Lower leg skin (tissue), 4 donors: ENCODE results near the gene LDLRAP1. TPM values are rescaled to one million over a fixed set of nuclear protein-coding genes. Genes with fewer than 3 reads are reported as not detected.

Source experiments
- DNase-seq, 2 donors: peaks; one replicate each; pipeline ENCODE4 v3.0.0-alpha.2; 2019; ENCODE audit warnings: low spot score in 2 of 2
- H3K4me3 ChIP-seq: fragments of 200-600 bp; sonication (generic); 2 replicates; pipeline ENCODE4 v1.5.1; 2017; ENCODE audit warnings: mild to moderate bottlenecking, low read depth; ENCODE audit not compliant: poor library complexity, severe bottlenecking
- CTCF ChIP-seq, 3 donors: fragments of 450-650 bp; IDR thresholded peaks; one replicate each; pipeline ENCODE4 v1.5.1; 2016; ENCODE audit warnings: antibody characterized with exemption in 3 of 3, mild to moderate bottlenecking in 3 of 3, moderate library complexity in 2 of 3
- POLR2A ChIP-seq, 2 donors: fragments of 450-650 bp; IDR thresholded peaks; one replicate each; pipeline ENCODE4 v1.6.1; 2016 to 2017; ENCODE audit warnings: antibody characterized with exemption in 2 of 2, mild to moderate bottlenecking in 1 of 2, moderate library complexity in 1 of 2
- WGBS, 2 donors: methylation state at CpG; one replicate each; pipeline ENCODE4 v1.1.5; 2018; 5-methylcytosine and 5-hydroxymethylcytosine counted together
- intact Hi-C: fragments of 100-400 bp; cut with DNase I; formaldehyde crosslinking; loops from one replicate; pipeline ENCODE4 v1.15.0; 2023; ENCODE audit warnings: low total_unique reads
- total RNA-seq, 4 donors: library from RNA; depleted of rRNA; stranded (reverse); fragments of >200 nt; gene quantifications; one replicate each; pipeline ENCODE4 v1.1.0, GENCODE V29; 2016

The LDLRAP1 gene
- total RNA-seq, 4 donors from 2014 or later = 26.9 to 36.7 (median 27.2) TPM

- DNase-seq = no peak
- WGBS, 2 donors = 91 to 92% methylated on average over 13 to 14 of the region's 14 CpGs
- TF ChIP-seq POLR2A (IDR thresholded peaks at IDR 0.05) (no peak), CTCF (IDR thresholded peaks at IDR 0.05) (no peak)
- H3K4me3 ChIP-seq = no peak overlapping the region
- intact Hi-C loops = no loop called here
These were observed 11.7 kb downstream of the LDLRAP1 start for GRCh38 chr1:25554886-25555752.

GRCh38 chr1:25555753-25556092 is 12.3 kb downstream of the LDLRAP1 start:
- H3K4me3 ChIP-seq = no peak overlapping the region
- no peak for DNase-seq
- no peak for TF ChIP-seq CTCF (IDR thresholded peaks at IDR 0.05)
- TF ChIP-seq POLR2A (IDR thresholded peaks at IDR 0.05) = no peak
- WGBS, 2 donors = 92 to 94% methylated on average over 5 of the region's 5 CpGs
- intact Hi-C loops = no loop called here

- DNase-seq = no peak
- no peak overlapping the region for H3K4me3 ChIP-seq
- WGBS, 2 donors = 90 to 94% methylated on average over 5 to 11 of the region's 11 CpGs
- intact Hi-C loops = no loop called here
- TF ChIP-seq CTCF (IDR thresholded peaks at IDR 0.05) (no peak), POLR2A (IDR thresholded peaks at IDR 0.05) (no peak)
These were observed 12.8 kb downstream of the LDLRAP1 start for GRCh38 chr1:25556132-25556670.

GRCh38 chr1:25556791-25557476 is 13.5 kb downstream of the LDLRAP1 start:
- 69 to 70% methylated on average over 10 of the region's 10 CpGs for WGBS, 2 donors
- peak in 1 of 2 donors; percentile 67 for DNase-seq
- no peak overlapping the region for H3K4me3 ChIP-seq
- TF ChIP-seq POLR2A (IDR thresholded peaks at IDR 0.05) (no peak), CTCF (IDR thresholded peaks at IDR 0.05) (no peak)
- intact Hi-C loops = no loop called here

- H3K4me3 ChIP-seq = no peak overlapping the region
- no peak for DNase-seq
- intact Hi-C loops = no loop called here
- TF ChIP-seq POLR2A (IDR thresholded peaks at IDR 0.05) = no peak
- TF ChIP-seq CTCF (IDR thresholded peaks at IDR 0.05) = no peak
- WGBS, 2 donors = 77 to 82% methylated on average over 7 of the region's 7 CpGs
These were observed 14.1 kb downstream of the LDLRAP1 start for GRCh38 chr1:25557543-25557942.
